ENCODE results near the gene ZNF469.

ZNF469 gene

DNA sequence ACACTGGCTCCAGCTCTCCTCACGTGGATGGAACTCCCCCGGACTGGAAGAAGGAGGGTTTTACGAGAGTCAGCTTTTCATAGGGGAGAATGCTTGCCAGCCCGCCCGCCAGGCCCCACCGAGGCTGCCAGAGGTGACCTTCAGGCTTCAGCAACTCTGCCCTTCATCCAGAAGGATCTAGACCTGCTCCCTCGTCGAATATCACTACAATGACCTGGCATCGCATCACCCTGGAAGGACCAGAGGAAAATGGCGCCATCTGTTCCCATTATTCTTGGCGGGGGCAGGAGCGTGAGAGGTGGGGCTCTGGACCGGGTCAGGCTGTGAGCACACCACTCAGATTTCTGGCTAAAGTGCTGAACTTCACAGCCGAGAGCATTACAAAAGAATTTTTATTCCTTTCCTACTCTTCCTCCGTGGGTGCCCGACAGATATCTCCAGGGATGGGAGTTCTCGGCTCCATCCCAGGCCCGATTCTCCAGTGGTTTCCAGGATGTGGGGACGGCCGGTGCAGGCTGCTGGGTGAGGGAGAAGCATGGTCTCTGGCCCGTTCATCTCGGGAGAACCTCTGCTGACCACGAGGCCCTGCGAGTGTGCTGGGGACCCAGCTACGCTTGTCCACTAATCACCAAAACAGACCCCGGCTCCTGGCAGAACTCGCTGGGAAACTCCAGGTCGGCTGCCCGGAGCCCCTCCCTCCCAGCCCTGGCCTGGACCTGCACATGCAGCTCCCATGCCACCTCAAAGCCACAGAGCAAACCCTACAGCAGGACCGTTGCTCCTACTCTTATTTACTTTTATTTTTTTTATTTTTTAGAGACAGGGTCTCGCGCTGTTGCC, 36.8 kb upstream of the ZNF469 start:
- no peak for DNase-seq (ENCODE audit: extremely low read depth in 1 of 2, low read depth in 1 of 2)

DNA sequence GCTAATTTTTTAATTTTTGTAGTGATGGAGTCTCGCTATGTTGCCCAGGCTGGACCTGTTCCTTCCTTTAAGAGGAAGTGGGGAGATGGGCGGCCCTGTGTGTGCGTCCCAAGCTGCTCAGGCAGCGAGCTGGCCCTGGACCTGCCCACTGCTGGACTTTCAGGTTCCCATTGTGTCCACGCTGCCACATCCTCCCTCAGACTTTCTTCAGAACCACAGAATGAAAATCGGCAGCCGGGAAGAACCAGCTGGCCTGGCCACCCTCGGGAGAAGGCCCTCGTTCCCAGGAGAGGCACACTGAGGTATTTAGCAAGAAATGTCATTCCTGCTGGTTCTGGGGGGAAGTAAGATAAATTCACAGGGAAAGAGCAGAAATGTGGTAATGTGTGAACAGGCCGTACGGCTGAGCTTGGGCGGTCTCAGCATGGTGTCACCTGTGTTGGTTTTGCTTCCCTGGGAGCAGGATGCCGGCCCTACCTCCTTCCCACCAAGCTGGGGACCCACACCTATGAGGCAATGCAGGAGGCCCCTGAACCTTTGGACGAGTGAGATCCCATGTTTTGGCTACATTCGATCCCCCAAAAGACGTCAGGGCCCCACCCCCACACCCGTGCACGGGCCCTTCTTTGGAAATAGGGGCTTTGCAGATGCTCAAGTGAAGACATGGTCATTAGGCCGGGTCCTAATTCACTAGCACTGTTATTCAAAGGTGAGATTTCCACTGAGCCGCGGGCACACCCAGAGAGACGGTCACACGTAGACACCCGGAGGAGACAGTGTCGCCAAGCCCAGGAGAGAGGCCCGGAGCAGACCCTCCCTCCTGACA, 35.9 kb upstream of the ZNF469 start:
- no peak for DNase-seq (ENCODE audit: extremely low read depth in 1 of 2, low read depth in 1 of 2)

DNA sequence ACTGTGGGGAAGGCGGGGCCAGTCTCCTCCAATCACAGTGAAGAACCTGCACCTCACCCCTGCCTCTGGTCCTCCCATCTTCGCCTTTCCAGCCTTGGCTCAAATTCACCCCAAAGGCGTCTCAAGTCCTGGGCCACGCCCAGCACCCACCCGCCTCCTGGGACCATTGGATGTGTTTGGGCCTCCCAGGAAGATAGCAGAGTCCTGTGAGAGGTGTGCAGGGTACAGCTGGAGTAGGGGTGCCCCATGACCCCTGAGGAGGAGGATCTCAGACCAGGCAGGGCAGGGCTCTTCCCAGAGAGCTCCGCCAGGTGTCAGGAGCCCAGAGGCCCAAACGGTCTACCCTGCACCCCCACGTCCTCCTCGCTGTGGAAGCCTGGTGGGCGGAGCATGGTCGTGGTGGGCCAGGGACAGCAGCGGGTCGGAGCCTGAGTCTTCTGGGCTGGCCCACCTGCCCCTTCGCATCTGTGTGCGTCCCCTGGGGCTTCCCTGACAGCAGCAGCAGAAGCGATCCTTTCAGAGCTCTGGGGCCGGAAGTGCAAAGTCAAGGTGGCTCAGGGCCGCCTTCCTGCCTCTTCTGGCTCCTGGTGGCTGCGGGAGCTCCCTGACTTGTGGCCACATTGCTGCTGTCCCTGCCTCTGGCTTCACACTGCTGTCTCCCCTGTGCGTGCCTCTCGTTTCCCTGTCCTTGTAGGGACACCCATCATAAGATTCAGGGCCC, 34.9 kb upstream of the ZNF469 start:
- DNase-seq (ENCODE audit: extremely low read depth in 1 of 2, low read depth in 1 of 2) = no peak

DNA sequence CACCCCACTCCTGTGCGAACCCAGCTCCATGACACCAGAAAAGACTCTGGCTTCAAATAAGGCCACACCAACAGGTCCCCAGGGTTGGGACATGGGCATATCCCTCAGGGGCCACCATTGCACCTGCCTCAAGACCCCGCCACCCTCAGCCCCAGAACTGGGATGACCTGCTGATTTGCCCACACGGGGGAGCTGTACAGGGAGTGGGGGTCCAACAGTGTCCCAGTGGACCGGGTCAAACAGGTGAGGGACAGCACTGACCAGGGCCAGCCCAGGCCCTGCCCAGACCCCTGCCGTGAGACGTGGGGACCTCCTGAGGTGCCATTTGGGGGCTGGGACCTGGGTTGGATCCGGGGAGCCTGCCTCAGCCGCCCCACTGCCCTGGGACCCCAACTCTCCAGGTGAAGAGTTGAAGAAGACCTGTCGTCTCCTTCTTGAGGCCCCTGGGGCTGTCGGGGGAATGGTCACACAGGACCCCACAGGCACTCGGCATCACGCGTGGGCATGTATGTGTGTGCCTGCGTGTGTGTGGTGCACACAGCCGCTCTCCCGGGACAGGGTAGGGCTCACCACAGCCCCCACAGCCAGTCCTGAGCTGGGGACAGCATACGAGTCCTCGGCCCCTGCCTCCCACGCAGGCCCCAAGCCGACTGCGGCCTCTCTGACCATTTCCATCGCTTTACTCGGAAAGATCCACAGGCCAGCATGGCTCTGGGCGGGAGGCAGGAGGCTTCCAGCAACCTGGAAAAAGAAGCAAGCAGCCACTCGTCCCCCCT, 34.2 kb upstream of the ZNF469 start:
- DNase-seq (ENCODE audit: extremely low read depth in 1 of 2, low read depth in 1 of 2) = no peak

DNA sequence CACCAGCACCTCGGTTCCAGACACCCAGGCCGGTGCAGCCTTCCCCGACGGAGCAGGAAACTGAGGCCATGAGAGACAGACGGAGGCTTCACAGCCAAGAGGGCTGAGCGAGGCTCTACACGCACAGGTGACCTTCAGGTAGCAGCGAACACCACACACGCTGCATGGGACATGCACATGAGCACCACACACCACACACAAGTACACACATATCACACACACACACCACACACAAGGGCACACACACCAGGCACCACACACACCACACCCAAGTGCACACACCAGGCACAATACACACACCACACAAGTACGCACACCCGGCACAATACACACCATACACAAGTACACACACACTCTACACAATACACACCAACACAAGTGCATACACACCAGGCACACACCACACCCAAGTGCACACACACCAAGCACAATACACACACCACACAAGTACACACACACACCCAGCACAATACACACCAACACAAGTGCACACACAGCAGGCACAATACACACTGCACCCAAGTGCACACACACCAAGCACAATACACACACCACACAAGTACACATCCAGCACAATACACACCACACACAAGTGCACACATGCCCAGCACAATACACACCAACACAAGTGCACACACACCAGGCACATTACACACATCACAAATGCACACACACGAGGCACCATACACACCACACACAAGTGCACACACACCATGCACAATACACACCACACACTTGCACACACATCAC, 33.4 kb upstream of the ZNF469 start:
- DNase-seq (ENCODE audit: extremely low read depth in 1 of 2, low read depth in 1 of 2) = no peak

DNA sequence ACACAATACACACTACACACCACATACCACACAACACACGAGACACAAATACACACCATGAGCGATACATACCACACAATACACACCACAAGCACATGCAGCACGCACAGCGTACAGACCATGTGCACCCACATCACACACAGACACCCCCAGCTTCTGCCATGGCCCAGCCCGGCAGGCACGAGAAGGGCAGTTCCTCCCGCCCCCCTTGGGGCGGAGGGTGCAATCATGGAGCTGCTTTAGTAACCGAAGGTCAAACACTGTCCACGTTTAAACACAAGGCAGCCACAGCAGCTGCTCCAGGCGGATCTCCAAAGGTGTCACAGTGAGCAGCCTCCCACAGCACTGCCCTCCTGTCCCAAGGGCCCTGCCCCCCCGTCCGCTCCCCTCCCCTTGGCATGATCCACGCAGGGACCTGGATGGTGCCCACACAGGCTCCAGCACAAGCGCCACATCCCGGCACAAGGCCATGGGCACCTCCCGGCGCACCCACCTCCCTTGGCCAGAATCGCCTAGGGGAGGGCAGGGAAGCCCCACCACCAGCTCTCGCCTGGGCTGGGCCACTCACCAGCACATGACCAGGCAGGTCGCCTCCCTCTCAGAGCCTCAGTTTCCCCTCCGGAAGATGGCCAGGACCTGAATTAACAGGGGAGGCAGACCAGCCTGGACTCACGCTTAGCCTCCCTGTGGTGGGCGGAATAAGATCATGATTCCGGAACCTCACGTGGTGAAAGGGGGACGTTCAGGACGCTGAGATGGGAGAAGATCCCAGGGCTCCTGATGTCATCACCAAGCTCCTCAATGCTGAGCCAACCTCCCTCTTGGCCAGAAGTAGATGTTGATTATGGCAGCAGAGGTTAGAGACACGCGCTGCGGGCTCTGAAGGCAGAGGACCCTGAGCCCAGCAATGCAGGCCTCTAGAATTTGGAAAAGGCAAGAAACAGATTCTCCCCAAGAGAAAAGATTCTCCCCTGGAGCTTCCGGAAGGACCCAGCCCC, 32.6 kb upstream of the ZNF469 start:
- no peak for DNase-seq (ENCODE audit: extremely low read depth in 1 of 2, low read depth in 1 of 2)

DNA sequence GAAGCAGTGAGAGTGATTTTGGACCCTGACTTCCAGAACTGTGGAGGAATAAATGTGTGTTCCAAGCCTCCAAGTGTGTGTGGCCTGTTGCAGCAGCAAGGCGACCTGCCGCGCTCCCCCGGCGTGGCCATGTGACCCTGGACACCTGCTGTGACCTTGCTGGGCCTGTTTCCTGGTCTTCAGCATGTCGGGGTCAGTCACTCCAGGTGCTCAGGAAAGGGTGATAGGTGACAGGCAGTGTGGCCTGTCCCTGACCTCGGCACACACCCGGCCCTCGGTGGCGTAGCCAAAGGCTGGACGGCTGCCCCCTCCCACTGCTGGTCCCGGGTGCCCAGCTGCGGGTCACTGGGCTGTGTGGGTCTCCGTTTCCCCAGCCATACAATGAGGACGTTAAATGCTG, 31.8 kb upstream of the ZNF469 start:
- DNase-seq (ENCODE audit: extremely low read depth in 1 of 2, low read depth in 1 of 2) = no peak

DNA sequence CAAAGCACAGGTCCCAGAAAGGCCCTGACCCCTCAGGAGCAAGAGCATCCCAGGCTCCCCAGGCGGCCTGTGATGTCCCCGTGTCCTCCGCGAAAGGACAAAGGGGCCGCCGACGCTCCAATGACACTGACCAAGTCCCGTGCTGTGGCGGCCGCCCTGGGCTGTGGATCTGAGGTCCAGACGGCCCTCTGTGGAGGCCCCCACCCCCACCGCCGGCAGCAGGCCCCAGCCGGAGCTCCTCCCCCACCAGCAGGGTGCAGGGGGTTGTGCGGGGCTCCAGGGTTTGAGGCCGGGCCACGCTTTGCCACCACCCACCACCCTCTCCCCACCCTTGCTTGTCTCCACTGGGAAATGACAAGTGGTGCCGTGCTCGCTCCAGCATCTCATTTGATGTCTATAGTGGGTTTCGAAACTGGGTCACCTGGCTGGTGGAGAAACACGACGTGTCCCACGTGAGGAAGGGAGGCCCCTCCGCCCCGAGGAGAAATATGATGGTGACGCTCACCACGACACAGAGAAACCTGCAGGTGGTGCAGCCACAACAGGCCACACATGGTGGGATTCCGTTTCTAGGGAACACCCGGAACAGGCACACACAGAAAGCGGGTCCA, 31.2 kb upstream of the ZNF469 start:
- no peak for DNase-seq (ENCODE audit: extremely low read depth in 1 of 2, low read depth in 1 of 2)

DNA sequence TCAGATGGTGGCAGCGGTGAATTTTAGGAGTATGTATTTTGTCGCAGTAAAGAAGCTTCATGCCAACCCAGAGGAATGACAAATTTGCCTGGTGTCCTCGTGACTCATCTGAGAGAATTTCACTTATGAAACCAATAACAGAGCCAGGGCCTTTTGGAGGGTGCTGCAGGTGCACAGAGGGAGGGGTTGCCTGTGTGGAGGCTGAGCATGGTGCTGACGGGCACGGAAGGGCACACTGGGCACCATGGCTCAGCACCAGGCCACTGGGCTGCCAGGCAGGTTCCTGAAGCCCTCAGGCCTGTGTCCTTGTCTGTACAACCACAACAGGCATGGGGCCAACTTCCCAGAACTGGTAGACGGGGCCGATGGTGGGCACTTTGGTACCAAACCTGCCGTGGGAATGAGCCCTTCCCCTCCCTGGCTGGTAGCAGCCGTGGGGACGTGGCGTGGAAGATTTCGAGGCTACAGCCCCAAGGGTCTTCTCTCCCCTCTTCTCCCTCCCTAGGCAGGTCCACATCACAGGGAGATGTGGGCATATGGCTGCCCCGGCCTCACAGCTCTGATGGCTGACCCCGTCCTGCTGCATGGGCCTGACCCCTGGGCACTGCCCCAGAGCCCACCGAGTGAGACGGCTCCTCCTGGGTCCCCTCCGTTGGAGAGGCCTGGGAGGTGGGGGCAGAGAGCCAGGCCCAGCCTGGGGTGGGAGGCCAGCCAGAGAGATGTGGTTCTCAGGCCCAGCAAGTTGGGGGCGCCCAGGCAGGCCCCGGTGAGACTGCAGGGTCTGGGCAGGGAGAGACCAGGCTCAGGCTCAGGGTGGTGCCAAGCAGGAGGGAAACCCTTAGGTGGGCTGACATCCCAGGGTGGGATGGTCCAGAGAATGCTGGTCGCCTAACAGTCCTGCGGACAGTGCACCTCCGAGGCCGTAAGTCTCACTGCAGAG, 30.2 kb upstream of the ZNF469 start:
- DNase-seq (ENCODE audit: extremely low read depth in 1 of 2, low read depth in 1 of 2) = no peak

DNA sequence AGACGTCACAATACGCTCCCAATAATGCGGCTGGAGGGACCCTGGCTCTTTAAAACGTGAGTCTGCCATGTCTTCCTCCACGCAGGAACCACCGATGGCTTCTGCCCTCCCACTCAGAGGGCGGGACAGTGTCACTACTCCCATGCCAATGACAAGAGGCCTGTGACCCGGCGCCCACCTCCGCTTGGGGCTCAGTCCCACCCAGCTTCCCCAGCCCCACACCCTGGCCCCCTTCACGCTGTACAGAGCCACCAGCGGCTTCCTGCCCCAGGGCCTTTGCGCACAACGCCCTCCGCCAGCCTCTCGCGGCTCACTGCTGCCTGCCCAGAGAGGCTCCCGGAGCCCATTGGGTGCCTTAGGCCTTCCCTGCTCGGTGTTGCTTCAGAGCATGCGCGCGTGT, 29.5 kb upstream of the ZNF469 start:
- no peak for DNase-seq (ENCODE audit: extremely low read depth in 1 of 2, low read depth in 1 of 2)

DNA sequence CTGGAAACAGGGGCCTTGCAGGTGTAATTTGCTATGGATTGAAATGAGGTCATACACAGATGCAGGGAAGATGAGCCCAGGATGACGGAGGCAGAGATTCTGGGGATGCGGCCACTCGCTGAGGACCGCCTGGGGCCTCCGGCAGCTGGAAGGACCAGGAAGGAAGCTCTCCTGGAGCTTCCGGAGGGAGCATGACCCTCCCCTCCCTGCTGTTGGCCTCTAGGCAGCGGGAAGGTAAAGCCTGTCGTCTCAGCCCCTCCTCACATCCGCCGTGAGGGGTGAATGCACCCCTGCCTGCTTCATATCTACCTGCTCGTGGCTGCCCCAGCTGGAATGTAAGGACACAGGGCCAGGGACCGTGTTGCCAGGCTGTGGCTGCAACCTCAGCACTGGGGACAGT, 29.1 kb upstream of the ZNF469 start:
- DNase-seq (ENCODE audit: extremely low read depth in 1 of 2, low read depth in 1 of 2) = no peak

DNA sequence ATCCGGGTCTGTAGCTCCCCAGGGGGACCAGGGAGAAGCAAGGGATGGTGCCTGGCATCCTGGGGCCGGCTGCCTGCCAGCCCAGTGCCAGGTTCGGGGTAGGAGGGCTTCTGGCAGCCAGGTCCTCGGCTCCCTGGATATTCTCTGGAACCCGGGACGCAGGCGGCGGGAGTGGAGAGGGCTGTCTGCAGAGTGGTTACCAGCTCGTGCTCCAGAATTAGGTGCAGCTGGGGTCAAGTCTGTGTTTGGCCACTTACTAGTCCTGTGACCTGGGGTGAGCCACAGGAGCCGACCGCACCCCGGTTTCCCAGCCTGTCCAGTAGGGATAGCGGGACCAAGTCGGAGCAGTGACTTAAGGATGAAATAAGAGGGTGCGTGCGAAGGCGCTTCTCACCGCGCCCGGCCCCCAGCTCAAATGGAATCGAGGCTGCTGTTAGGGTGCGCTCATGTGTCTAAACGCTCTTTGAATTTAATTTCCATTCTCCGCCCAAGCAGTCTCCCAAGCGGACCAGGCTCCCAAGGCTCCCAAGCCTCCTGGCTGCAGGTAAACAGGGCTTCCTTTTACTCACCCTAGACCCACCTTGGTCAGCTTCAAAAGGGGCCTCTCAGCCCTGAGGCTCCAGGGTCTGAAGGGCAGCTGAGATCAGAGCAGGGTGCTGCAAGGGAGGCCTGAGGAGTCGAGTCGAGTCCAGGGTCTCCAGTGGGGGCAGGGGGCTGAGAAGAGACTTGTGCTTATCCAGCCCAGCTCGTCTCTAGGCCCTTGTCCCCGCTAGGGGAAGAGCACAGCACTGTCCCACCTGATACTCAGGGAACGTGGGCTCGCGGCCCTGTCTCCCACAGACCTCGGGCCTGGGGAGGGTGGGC, 28.3 kb upstream of the ZNF469 start:
- DNase-seq (ENCODE audit: extremely low read depth in 1 of 2, low read depth in 1 of 2) = no peak

DNA sequence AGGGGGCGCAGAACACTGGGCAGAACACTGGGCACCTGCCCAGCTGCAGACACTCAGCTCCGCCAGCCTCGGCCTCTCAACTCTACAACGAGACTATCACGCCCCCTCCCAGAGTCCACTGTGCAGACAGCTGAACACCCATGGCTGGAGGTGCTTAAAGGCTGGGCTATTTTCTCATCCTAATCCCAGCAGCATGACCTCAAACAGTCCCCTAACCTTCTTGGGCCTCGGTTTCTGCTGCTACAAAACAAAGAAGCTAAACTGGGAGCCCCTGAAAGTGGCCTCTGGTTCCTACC, 27.7 kb upstream of the ZNF469 start:
- no peak for DNase-seq (ENCODE audit: extremely low read depth in 1 of 2, low read depth in 1 of 2)

DNA sequence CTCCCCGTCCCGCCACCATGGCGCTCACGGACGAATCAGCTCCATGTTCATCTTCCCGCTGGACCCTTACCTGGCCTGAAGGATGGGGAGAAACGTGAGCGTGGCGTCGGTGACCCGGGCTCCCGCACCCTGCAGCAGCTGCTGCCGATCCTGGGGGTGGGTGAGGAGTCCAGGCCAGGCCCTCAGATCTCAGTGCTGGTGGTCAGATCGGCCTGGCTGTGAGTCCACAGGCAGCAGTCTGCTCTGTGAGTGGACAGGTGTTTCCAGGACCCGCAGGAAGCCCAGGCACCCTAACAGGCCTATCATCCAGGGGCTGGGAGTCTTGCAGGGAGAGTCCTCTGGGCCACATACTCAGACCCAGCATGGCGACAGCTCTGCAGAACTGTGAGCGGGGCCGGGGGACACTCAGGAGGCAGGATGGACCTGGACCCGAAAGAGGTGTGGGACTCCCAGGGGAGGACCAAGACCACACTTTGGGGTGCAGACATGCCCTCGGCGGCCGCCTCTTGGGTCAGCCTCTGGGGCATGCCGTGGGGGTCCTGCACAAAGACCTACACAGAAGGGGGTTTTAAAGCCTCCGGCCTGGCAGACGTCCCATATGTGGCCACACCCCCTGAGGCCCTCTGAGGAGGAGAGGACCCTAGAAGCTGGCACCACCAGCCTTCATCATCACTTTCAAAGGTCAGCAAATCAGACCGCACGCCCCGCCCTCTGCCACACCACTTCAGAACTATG, 27.2 kb upstream of the ZNF469 start:
- DNase-seq (ENCODE audit: extremely low read depth in 1 of 2, low read depth in 1 of 2) = no peak

DNA sequence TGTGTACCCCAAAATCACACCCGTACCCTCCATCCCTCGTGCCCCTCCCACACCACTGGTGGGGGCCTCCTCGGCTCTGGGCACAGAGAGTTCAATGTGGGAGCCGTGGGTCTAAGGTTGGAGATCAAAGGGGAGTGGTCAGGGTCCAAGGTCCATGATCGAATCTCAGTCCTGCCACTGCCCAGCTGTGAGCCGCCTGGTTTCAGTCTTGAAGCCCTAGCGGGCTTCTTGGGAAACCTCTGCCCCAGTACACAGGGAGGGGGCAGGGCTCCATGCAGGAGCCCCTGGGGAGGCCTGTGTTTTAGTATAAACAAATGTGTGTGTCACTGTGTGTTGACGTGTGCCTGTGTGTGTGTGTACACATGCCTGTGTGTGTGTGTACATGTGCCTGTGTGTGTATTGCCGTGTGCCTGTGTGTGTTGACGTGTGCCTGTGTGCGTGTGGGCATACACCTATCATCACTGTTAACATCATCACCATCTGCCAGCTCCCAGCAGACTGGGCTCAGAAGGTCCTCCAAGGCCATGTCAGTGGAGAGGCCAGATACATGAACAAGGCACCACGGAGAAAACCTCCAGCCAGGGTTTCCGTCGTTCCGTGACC, 26.5 kb upstream of the ZNF469 start:
- DNase-seq (ENCODE audit: extremely low read depth in 1 of 2, low read depth in 1 of 2) = no peak
